ENCODE data around the gene LARP4B.

Gene LARP4B

GRCh38 chr10:807958-808353 lies 123.5 kb downstream of the LARP4B start:
- no peak for DNase-seq (ENCODE audit: low read depth in 3 of 3)

GRCh38 chr10:807163-807957 lies 124.1 kb downstream of the LARP4B start:
- DNase-seq (ENCODE audit: low read depth in 3 of 3) = no peak

- no peak for DNase-seq (ENCODE audit: low read depth in 3 of 3)
These were observed 124.9 kb downstream of the LARP4B start for GRCh38 chr10:806451-807162.

GRCh38 chr10:805620-806305 lies 125.7 kb downstream of the LARP4B start:
- DNase-seq (ENCODE audit: low read depth in 3 of 3) = no peak

GRCh38 chr10:804787-805619 lies 126.5 kb downstream of the LARP4B start:
- DNase-seq (ENCODE audit: low read depth in 3 of 3) = no peak

- no peak for DNase-seq (ENCODE audit: low read depth in 3 of 3)
These were observed 127.2 kb downstream of the LARP4B start for GRCh38 chr10:804191-804781.

GRCh38 chr10:803041-803741 lies 128.3 kb downstream of the LARP4B start:
- no peak for DNase-seq (ENCODE audit: low read depth in 3 of 3)

GRCh38 chr10:802506-802905 lies 129.0 kb downstream of the LARP4B start:
- no peak for DNase-seq (ENCODE audit: low read depth in 3 of 3)

- DNase-seq (ENCODE audit: low read depth in 3 of 3) = no peak
These were observed 134.3 kb downstream of the LARP4B start for GRCh38 chr10:797179-797578.

- DNase-seq (ENCODE audit: low read depth in 3 of 3) = no peak
These were observed 135.3 kb downstream of the LARP4B start for GRCh38 chr10:796233-796632.

GRCh38 chr10:794382-794956 lies 137.0 kb downstream of the LARP4B start:
- DNase-seq (ENCODE audit: low read depth in 3 of 3) = no peak

- DNase-seq (ENCODE audit: low read depth in 3 of 3) = no peak
These were observed 138.8 kb downstream of the LARP4B start for GRCh38 chr10:792792-793100.

GRCh38 chr10:792083-792791 lies 139.3 kb downstream of the LARP4B start:
- DNase-seq (ENCODE audit: low read depth in 3 of 3) = no peak

GRCh38 chr10:791639-792038 lies 139.9 kb downstream of the LARP4B start:
- no peak for DNase-seq (ENCODE audit: low read depth in 3 of 3)

- DNase-seq (ENCODE audit: low read depth in 3 of 3) = no peak
These were observed 140.5 kb downstream of the LARP4B start for GRCh38 chr10:790821-791551.

- DNase-seq (ENCODE audit: low read depth in 3 of 3) = no peak
These were observed 141.4 kb downstream of the LARP4B start for GRCh38 chr10:789831-790701.

GRCh38 chr10:788796-789748 lies 142.4 kb downstream of the LARP4B start:
- peak in 2 of 3 donors; percentile 16 to 18 for DNase-seq (ENCODE audit: low read depth in 3 of 3)

All from stimulated activated CD4-positive, alpha-beta T cell treated with anti-CD3 and anti-CD28 coated beads, TNF-alpha, amount 100 ng/mL, for 48 hours (primary cell).